ENCODE data around the gene SEC24B.

The SEC24B gene

GRCh38 chr4:109395694-109396093 lies 37.9 kb upstream of the SEC24B start:
- Histone ChIP-seq H3K9me3 (no peaks in the 10 kb centered on the region), H3K27me3 (no peaks in the 10 kb centered on the region), H3K4me1 (no peaks in the 10 kb centered on the region), H3K36me3 (no peaks in the 10 kb centered on the region), H3K4me3 (ENCODE audit: low read depth, low read length) (no peak overlapping the region)
- DNase-seq = no peak
- no peak for TF ChIP-seq CTCF (IDR thresholded peaks at IDR 0.05; ENCODE audit: low read depth, low read length)

GRCh38 chr4:109398928-109399327 lies 34.7 kb upstream of the SEC24B start:
- H3K36me3 ChIP-seq = no peaks in the 10 kb centered on the region
- no peaks in the 10 kb centered on the region for H3K4me1 ChIP-seq
- no peak for TF ChIP-seq CTCF (IDR thresholded peaks at IDR 0.05; ENCODE audit: low read depth, low read length)
- H3K9me3 ChIP-seq = no peaks in the 10 kb centered on the region
- H3K27me3 ChIP-seq = no peaks in the 10 kb centered on the region
- DNase-seq = no peak
- no peak overlapping the region for H3K4me3 ChIP-seq (ENCODE audit: low read depth, low read length)

- no peaks in the 10 kb centered on the region for H3K4me1 ChIP-seq
- no peak for DNase-seq
- no peaks in the 10 kb centered on the region for H3K36me3 ChIP-seq
- no peak overlapping the region for H3K4me3 ChIP-seq (ENCODE audit: low read depth, low read length)
- peak; percentile 75 for TF ChIP-seq CTCF (IDR thresholded peaks at IDR 0.05; ENCODE audit: low read depth, low read length)
- no peaks in the 10 kb centered on the region for H3K9me3 ChIP-seq
- H3K27me3 ChIP-seq = no peaks in the 10 kb centered on the region
Measured at GRCh38 chr4:109406337-109406931, 27.2 kb upstream of the SEC24B start.

- Histone ChIP-seq H3K4me1 (no peaks in the 10 kb centered on the region; the same call in 1 of the 2 replicates), H3K9me3 (no peaks in the 10 kb centered on the region), H3K27me3 (no peaks in the 10 kb centered on the region), H3K4me3 (ENCODE audit: low read depth, low read length) (no peak overlapping the region), H3K36me3 (no peaks in the 10 kb centered on the region)
- no peak for DNase-seq
- TF ChIP-seq CTCF (IDR thresholded peaks at IDR 0.05; ENCODE audit: low read depth, low read length) = no peak
Measured at GRCh38 chr4:109407027-109407737, 26.4 kb upstream of the SEC24B start.

- no peak for TF ChIP-seq CTCF (IDR thresholded peaks at IDR 0.05; ENCODE audit: low read depth, low read length)
- DNase-seq = no peak
- Histone ChIP-seq H3K9me3 (no peaks in the 10 kb centered on the region), H3K4me3 (ENCODE audit: low read depth, low read length) (no peak overlapping the region), H3K27me3 (no peaks in the 10 kb centered on the region), H3K4me1 (no peaks in the 10 kb centered on the region; the same call in 1 of the 2 replicates), H3K36me3 (no peaks in the 10 kb centered on the region; the same call in 1 of the 2 replicates)
Measured at GRCh38 chr4:109408711-109409110, 24.9 kb upstream of the SEC24B start.

- Histone ChIP-seq H3K4me3 (ENCODE audit: low read depth, low read length) (no peak overlapping the region), H3K27me3 (no peaks in the 10 kb centered on the region), H3K36me3 (no peaks in the 10 kb centered on the region; the same call in 1 of the 2 replicates), H3K9me3 (no peaks in the 10 kb centered on the region), H3K4me1 (no peaks in the 10 kb centered on the region; the same call in 1 of the 2 replicates)
- no peak for DNase-seq
- TF ChIP-seq CTCF (IDR thresholded peaks at IDR 0.05; ENCODE audit: low read depth, low read length) = no peak
Measured at GRCh38 chr4:109410226-109410625, 23.4 kb upstream of the SEC24B start.
